ENCODE results near the gene SEBOX.

Gene SEBOX

DNA sequence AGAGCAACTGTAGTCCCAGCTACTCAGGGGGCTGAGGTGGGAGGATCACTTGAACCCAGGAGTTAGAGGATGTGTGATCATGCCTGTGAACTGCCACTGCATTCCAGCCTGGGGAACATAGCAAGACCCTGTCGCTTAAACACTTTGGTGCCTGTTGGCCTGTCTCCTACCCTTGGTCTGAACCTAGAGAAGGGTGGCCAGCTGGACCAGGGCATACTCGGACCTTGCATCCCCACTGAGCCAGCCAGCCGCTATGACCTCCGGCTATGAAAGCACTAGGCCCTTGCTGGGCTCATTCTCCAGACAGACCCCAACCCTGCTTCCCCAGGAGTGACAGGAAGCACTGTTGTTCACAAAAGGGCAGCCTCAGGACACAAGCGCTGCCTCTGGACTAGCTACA lies 34.3 kb downstream of the SEBOX start:
- H4K20me1 ChIP-seq (ENCODE audit: control insufficient read depth, insufficient read depth, low read depth, low read length): peaks cover 5% of the 10 kb centered on the region; the same call in 1 of the 2 replicates
- no peaks in the 10 kb centered on the region for H3K9me3 ChIP-seq (ENCODE audit: control insufficient read depth, insufficient read depth, low read length)
- H3K4me1 ChIP-seq (ENCODE audit: control insufficient read depth, low read length): peaks cover 10% of the 10 kb centered on the region
- H3K4me2 ChIP-seq (ENCODE audit: low read length): no peak overlapping the region
- peaks cover 22% of the 10 kb centered on the region for H3F3A ChIP-seq (ENCODE audit: control insufficient read depth, insufficient read depth)
- H3K9me2 ChIP-seq (replicated peaks; ENCODE audit: control insufficient read depth, low read length): no peaks in the 10 kb centered on the region
- peaks cover 29% of the 10 kb centered on the region for H3K79me2 ChIP-seq (ENCODE audit: control insufficient read depth, low read length)
- no peak overlapping the region for H3K4me3 ChIP-seq (ENCODE audit: low read length)
- H3K36me3 ChIP-seq (ENCODE audit: control insufficient read depth, low read length): peaks cover 38% of the 10 kb centered on the region
- TF ChIP-seq EZH2phosphoT487 (IDR thresholded peaks at IDR 0.05; ENCODE audit: borderline replicate concordance, low read length): no peak
- TF ChIP-seq, protein P1, sequence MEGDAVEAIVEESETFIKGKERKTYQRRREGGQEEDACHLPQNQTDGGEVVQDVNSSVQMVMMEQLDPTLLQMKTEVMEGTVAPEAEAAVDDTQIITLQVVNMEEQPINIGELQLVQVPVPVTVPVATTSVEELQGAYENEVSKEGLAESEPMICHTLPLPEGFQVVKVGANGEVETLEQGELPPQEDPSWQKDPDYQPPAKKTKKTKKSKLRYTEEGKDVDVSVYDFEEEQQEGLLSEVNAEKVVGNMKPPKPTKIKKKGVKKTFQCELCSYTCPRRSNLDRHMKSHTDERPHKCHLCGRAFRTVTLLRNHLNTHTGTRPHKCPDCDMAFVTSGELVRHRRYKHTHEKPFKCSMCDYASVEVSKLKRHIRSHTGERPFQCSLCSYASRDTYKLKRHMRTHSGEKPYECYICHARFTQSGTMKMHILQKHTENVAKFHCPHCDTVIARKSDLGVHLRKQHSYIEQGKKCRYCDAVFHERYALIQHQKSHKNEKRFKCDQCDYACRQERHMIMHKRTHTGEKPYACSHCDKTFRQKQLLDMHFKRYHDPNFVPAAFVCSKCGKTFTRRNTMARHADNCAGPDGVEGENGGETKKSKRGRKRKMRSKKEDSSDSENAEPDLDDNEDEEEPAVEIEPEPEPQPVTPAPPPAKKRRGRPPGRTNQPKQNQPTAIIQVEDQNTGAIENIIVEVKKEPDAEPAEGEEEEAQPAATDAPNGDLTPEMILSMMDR (IDR thresholded peaks at IDR 0.05; ENCODE audit: low read depth, low read length, poor library complexity, severe bottlenecking): no peak
- H3K27ac ChIP-seq (ENCODE audit: low read depth, low read length): no peak overlapping the region
- no peaks in the 10 kb centered on the region for H3K27me3 ChIP-seq (ENCODE audit: control insufficient read depth, low read length)

DNA sequence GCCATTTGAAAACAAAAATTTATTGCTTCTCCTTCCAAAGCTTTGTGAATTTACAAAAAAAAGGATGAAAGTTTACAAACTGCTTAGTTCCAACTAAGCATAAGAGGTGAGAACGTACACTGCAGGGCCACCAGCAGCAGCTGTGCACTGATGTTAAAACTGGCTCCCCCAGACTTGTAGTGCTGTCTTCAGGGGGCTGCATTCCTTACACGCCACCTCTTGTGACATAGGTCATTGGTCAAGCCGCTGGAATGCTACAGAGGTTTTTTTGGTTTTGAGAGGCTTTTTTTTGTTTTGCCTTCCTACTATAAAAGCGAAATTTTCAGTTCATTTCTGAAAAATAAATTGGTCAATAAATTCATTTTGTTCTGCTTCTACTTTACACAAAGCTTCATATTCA lies 36.7 kb downstream of the SEBOX start:
- no peak for TF ChIP-seq EZH2phosphoT487 (IDR thresholded peaks at IDR 0.05; ENCODE audit: borderline replicate concordance, low read length)
- TF ChIP-seq, protein P1 (IDR thresholded peaks at IDR 0.05; ENCODE audit: low read depth, low read length, poor library complexity, severe bottlenecking): no peak
- Histone ChIP-seq H3K4me3 (ENCODE audit: low read length) (no peak overlapping the region), H4K20me1 (ENCODE audit: control insufficient read depth, insufficient read depth, low read depth, low read length) (peaks cover 13% of the 10 kb centered on the region), H3K27ac (ENCODE audit: low read depth, low read length) (no peak overlapping the region), H3K4me2 (ENCODE audit: low read length) (no peak overlapping the region), H3K79me2 (ENCODE audit: control insufficient read depth, low read length) (peaks cover 43% of the 10 kb centered on the region), H3K4me1 (ENCODE audit: control insufficient read depth, low read length) (peaks cover 17% of the 10 kb centered on the region), H3K27me3 (ENCODE audit: control insufficient read depth, low read length) (no peaks in the 10 kb centered on the region), H3K9me3 (ENCODE audit: control insufficient read depth, insufficient read depth, low read length) (no peaks in the 10 kb centered on the region), H3K36me3 (ENCODE audit: control insufficient read depth, low read length) (peaks cover 56% of the 10 kb centered on the region), H3F3A (ENCODE audit: control insufficient read depth, insufficient read depth) (peaks cover 24% of the 10 kb centered on the region), H3K9me2 (replicated peaks; ENCODE audit: control insufficient read depth, low read length) (no peaks in the 10 kb centered on the region)

DNA sequence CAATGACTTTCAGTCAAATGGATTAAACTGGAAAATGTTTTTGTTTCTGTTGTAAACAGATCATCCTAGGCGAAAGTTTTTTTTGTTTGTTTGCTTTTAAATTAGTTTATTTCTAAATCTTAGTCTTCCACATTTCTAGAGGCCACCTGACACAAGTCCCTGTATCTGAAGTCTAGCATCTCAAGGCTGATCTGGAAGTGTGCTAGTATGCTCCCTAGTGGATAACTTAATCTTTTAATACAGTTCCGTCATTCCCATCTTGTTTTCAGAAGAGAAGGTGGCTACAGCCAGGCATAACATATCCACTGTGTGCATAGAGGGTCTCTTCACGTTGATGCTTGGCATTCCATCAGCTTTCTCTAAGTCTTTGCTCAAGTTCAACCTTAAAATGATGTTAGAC lies 37.3 kb downstream of the SEBOX start:
- H3K4me1 ChIP-seq (ENCODE audit: control insufficient read depth, low read length): peaks cover 23% of the 10 kb centered on the region
- no peaks in the 10 kb centered on the region for H3K27me3 ChIP-seq (ENCODE audit: control insufficient read depth, low read length)
- H4K20me1 ChIP-seq (ENCODE audit: control insufficient read depth, insufficient read depth, low read depth, low read length): peaks cover 18% of the 10 kb centered on the region
- H3K4me2 ChIP-seq (ENCODE audit: low read length): no peak overlapping the region
- H3K9me3 ChIP-seq (ENCODE audit: control insufficient read depth, insufficient read depth, low read length): no peaks in the 10 kb centered on the region
- peaks cover 49% of the 10 kb centered on the region for H3K79me2 ChIP-seq (ENCODE audit: control insufficient read depth, low read length)
- H3K27ac ChIP-seq (ENCODE audit: low read depth, low read length): no peak overlapping the region
- peaks cover 24% of the 10 kb centered on the region for H3F3A ChIP-seq (ENCODE audit: control insufficient read depth, insufficient read depth)
- H3K36me3 ChIP-seq (ENCODE audit: control insufficient read depth, low read length): peaks cover 61% of the 10 kb centered on the region
- TF ChIP-seq, protein P1 (IDR thresholded peaks at IDR 0.05; ENCODE audit: low read depth, low read length, poor library complexity, severe bottlenecking): peak; percentile 10
- no peak for TF ChIP-seq EZH2phosphoT487 (IDR thresholded peaks at IDR 0.05; ENCODE audit: borderline replicate concordance, low read length)
- H3K4me3 ChIP-seq (ENCODE audit: low read length): no peak overlapping the region
- no peaks in the 10 kb centered on the region for H3K9me2 ChIP-seq (replicated peaks; ENCODE audit: control insufficient read depth, low read length)

Measured in DOHH2 (cell line).